Measurements from ENCODE around the gene MAP6. TPM values are rescaled to one million over a fixed set of nuclear protein-coding genes. Genes with fewer than 3 reads are reported as not detected.

MAP6 gene
- total RNA-seq, 6 experiments from 2014 or later, result 0.53 to 4.3 (median 0.96) TPM

- no peak for DNase-seq
- Mint-ChIP-seq H3K36me3 (ENCODE audit: low read depth) (no peaks in the 10 kb centered on the region), H3K27me3 (ENCODE audit: insufficient read depth) (peaks cover 34% of the 10 kb centered on the region), H3K9me3 (no peaks in the 10 kb centered on the region), H3K4me1 (ENCODE audit: low read depth) (no peaks in the 10 kb centered on the region; the same call in 1 of the 2 replicates), H3K4me3 (no peak overlapping the region), H3K27ac (no peak overlapping the region)
- no peak for TF ChIP-seq CTCF (IDR thresholded peaks at IDR 0.05)
Measured at GRCh38 chr11:75596914-75597313, 71.9 kb downstream of the MAP6 start.

- TF ChIP-seq CTCF (IDR thresholded peaks at IDR 0.05), result no peak
- no peaks in the 10 kb centered on the region for H3K9me3 Mint-ChIP-seq
- H3K36me3 Mint-ChIP-seq (ENCODE audit: low read depth), result no peaks in the 10 kb centered on the region
- no peak overlapping the region for H3K4me3 Mint-ChIP-seq
- H3K4me1 Mint-ChIP-seq (ENCODE audit: low read depth), result no peaks in the 10 kb centered on the region
- peaks cover 33% of the 10 kb centered on the region for H3K27me3 Mint-ChIP-seq (ENCODE audit: insufficient read depth)
- no peak overlapping the region for H3K27ac Mint-ChIP-seq
- no peak for DNase-seq
Measured at GRCh38 chr11:75595429-75595828, 73.4 kb downstream of the MAP6 start.

GRCh38 chr11:75594211-75594610 lies 74.6 kb downstream of the MAP6 start:
- H3K4me3 Mint-ChIP-seq, result no peak overlapping the region
- no peaks in the 10 kb centered on the region for H3K36me3 Mint-ChIP-seq (ENCODE audit: low read depth)
- DNase-seq, result no peak
- no peaks in the 10 kb centered on the region for H3K4me1 Mint-ChIP-seq (ENCODE audit: low read depth)
- H3K9me3 Mint-ChIP-seq, result no peaks in the 10 kb centered on the region
- peaks cover 29% of the 10 kb centered on the region for H3K27me3 Mint-ChIP-seq (ENCODE audit: insufficient read depth)
- no peak overlapping the region for H3K27ac Mint-ChIP-seq
- no peak for TF ChIP-seq CTCF (IDR thresholded peaks at IDR 0.05)

GRCh38 chr11:75593286-75593915 lies 75.4 kb downstream of the MAP6 start:
- H3K36me3 Mint-ChIP-seq (ENCODE audit: low read depth), result no peaks in the 10 kb centered on the region
- H3K9me3 Mint-ChIP-seq, result no peaks in the 10 kb centered on the region
- DNase-seq, result no peak
- no peak for TF ChIP-seq CTCF (IDR thresholded peaks at IDR 0.05)
- no peaks in the 10 kb centered on the region for H3K4me1 Mint-ChIP-seq (ENCODE audit: low read depth)
- H3K4me3 Mint-ChIP-seq, result no peak overlapping the region
- H3K27me3 Mint-ChIP-seq (ENCODE audit: insufficient read depth), result peaks cover 31% of the 10 kb centered on the region
- no peak overlapping the region for H3K27ac Mint-ChIP-seq

GRCh38 chr11:75592715-75593114 lies 76.1 kb downstream of the MAP6 start:
- Mint-ChIP-seq H3K27me3 (ENCODE audit: insufficient read depth) (peaks cover 30% of the 10 kb centered on the region), H3K27ac (no peak overlapping the region), H3K4me3 (no peak overlapping the region), H3K4me1 (ENCODE audit: low read depth) (no peaks in the 10 kb centered on the region), H3K9me3 (no peaks in the 10 kb centered on the region), H3K36me3 (ENCODE audit: low read depth) (no peaks in the 10 kb centered on the region)
- DNase-seq, result no peak
- TF ChIP-seq CTCF (IDR thresholded peaks at IDR 0.05), result no peak
